NCI-H2107 treated with DMSO at 0.1 percent for 48 hours (cell line): Measurements from ENCODE around the gene NECTIN1.
A peak's percentile ranks its signal among the peaks of the same experiment; 100 is the strongest.

Source experiments
- DNase-seq: peaks from one replicate; lab custom pipeline; 2025; ENCODE audit not compliant: unreplicated experiment; lab: John Stamatoyannopoulos, UW

Gene NECTIN1, protein sequence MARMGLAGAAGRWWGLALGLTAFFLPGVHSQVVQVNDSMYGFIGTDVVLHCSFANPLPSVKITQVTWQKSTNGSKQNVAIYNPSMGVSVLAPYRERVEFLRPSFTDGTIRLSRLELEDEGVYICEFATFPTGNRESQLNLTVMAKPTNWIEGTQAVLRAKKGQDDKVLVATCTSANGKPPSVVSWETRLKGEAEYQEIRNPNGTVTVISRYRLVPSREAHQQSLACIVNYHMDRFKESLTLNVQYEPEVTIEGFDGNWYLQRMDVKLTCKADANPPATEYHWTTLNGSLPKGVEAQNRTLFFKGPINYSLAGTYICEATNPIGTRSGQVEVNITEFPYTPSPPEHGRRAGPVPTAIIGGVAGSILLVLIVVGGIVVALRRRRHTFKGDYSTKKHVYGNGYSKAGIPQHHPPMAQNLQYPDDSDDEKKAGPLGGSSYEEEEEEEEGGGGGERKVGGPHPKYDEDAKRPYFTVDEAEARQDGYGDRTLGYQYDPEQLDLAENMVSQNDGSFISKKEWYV

DNA sequence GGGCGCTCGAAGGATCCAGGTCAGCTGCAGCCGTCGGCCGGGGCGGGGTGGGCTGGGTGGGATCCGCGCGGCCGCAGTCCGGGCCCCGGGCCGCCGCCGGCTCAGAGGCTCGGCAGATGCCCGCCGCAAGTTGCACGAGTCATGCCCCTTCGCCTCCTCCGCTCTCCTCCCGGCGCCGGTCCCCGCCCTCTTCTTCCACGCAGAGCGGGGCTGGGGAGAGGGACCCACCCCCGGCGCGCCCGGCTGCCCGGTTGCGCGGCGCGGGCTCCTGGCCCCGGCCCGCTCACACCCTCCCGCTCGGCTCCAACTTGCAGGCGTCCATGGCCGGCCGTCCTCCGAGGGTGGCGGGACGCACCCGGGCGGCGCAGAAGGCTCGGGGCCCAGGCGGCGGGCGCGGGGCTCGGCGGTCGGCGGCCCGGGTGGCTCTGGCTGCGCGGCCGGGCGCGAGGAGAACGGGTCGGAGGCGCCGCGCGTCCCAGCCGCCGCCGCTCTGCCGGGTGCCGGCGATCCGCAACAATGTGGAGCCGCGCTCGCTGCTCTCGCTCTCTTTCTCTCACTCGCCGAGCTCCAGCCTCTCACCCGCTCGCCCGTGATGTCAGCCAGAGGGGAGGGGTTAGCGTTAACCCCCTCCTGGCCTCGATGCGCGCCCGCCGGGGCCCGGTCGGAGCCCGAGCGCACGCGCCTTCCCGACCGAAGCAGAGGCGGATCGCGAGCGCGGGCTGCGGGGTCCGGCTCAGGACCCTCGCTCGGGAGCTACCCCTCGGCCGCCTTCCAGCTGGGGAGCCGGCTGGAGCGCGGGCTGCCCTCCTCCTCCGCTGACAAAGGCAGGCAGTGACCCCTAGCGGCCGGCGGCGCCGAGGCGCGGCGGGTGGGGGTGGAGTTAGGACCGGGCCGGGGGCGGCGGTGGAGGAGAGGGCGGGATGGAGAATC is at the start of gene NECTIN1:
Gene NECTIN1 (minus strand): TSS at position 550 of the 930 bp plus-strand sequence. CDS start 647 bp downstream, outside the sequence.
- DNase-seq, result peak; percentile 61

DNA sequence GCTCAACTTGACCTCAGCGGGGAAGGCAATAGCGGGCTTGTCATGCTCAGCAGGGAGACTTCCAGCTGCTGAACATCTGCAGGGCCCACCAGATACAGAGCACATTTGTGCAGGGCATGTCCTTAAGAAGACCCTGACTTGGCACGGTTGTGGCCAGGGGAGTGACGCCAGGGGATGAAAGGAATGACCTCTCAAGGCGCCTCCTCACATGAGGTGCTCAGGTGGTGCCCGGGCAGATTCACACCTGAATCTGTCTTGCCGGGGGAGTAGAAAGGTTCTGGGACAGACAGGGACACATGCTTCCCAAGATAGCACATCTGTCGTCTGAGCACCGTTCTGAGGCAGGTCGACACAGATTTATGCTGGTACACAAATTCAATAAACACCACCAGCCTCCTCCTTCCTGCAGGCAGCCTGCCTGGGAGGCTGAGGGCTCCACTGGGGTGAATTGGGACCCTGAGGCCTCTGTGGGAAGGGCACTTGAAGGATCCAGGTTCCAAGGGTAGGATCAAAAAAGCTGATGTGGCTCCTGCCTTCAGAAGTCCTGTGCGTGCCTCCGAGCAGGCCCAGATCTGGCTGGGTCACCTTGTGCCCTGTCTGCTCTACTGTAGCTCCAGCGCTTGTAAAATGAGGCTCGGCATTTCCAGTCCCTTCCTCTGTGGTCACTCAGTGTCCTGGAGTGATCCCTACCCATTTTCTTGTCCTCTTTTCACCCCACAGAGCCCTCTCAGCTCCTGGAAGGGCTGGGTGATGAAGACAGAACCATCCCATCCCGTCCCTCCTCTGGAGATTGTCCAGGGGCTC is 49.6 kb upstream of the NECTIN1 start:
- no peak for DNase-seq

DNA sequence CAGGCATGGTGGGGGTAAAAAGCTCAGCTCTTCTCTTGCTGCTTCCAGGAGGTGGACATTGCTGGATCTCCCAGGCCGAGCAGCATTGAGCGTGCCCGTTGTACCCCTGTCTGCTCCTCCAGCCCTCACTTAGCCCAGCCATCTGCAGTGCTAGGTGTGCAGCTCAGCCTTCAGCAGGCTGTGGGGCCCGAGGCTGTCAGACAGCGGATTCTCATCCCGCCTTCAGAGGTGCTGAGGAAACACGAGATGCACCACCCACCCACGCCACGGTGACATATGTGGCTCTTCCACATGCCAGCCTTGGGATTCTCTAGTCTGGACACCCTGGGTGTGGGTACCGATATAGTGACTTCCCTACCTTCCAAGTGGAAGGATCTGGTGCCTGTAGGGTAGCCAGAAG is 48.9 kb upstream of the NECTIN1 start:
- DNase-seq, result no peak

DNA sequence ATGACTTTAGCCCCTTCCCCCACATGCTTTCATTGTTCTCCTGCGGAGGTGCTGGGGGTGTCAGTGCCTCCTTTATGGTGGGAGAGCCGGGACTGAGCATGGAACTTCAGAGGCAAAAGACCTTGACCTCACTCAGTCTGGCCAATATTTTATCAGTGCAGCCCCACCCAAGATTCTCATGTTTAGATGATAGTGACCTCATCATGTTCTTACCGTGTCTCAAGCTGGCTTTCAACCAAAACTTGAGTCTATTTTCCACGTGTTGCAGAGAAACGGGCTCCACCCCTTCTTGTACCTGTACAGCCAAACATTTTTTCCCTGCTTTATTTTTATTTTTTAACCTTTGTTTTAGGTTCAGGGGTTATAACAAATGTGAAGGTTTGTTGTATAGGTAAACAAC is 47.7 kb upstream of the NECTIN1 start:
- DNase-seq, result no peak

DNA sequence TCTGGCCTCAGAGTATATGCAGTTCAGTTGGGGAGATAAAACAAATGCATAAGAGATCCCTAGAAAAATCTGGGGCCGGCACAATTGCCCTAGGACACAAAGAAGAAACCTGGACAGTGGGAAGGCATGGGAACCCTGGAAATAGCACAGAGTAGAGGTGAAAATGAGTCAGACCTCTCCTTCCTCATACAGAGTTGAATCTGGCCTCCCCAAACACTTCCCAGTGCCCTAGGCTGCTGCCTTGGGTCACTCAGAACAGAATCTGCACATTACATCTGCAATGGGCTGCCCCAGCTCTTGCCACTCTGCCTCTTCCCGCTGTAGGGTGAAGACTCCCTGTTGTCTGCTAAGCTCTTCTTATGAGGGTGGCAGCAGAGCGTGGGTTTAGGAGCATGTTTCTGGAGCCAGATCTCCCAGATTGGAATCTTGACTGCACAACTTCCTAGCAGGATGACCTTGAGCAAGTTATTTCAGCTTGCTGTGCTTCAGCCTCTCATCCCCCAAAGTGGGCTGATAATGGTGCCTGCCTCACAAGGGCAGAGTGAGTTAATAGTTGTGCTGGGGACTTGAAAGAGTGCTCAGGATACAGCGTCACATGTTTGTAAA is 47.1 kb upstream of the NECTIN1 start:
- no peak for DNase-seq

DNA sequence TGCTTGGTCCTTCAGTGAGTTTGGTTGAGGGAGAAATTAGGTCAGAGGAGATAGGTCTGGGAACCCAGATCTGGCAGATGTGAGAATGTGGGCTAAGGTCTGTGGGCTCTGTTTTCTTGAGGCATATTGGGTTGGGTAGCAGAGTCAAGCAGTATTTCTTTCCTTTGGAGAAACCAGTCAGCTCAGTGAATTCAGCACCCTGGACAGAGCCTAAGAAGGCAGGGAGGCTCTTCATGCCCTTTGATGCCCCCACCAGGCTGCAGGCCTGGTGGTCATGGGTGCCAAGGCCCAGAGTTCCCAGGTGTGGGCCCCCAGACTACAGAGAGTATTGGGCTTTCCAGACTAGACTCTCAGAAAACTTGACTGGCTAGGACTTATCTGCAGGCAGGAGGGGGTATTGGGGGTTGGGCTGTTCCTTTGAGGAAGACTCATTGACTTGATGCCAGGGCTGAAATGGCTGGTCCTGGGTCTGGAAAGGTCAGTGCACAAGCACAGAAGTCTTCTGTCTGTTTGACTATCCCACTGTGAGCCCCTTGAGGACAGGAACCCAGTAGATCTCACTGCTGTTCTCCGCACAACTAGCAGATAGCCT is 45.3 kb upstream of the NECTIN1 start:
- no peak for DNase-seq

DNA sequence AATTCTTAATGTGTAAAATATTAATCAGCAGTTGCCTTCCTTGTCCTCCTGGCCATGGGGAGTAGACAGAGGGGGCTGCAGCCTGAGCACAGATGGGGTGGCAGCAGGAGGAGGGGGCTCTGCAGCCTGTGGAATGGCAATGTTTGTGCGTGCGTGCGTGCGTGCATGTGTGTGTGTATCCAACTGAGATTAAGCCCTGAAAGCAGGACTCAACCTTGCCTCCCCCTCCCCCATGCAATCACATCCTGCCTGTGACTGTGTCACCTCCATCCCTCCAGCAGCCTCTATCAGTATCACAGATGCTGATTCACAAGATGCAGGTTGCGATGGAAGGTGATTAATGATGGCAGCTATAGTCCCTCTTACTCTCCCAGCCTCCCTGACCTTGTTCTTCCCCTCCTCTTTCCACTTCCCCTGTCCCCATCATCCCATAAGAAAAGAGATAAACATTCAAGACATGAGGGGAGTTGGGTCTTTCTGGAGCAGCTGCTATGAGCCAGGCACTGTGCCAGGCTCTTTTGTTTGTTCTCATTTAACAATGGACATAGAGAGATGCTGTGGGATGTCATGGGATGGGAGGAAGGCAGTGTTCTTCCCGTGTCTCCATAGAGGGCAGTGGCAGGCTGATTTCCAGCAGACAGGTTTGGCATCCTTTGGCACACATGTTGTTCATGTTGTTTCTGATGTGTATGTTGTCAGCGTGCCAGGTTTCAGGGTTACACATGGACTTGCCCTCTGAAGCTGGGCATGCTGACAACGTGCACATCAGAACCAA is 43.8 kb upstream of the NECTIN1 start:
- no peak for DNase-seq

DNA sequence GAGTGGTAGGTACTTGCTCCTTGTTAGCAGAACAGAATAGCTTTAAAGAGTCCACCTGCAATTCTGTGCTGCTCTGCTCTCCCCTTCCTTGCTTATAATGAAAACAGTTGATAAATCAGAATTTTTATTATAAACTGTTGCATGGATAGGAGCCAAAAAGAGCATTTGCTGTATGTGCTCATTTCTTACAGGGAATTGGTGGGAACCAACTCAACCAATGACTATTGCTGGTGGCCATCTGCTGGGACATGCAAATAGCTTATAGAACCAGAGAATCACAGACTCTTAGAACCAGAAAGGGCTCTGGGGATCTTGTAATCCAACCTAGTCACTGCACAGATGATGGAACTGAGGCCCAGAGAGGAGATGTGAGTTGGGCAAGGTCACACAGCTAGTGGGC is 43.1 kb upstream of the NECTIN1 start:
- DNase-seq, result no peak

DNA sequence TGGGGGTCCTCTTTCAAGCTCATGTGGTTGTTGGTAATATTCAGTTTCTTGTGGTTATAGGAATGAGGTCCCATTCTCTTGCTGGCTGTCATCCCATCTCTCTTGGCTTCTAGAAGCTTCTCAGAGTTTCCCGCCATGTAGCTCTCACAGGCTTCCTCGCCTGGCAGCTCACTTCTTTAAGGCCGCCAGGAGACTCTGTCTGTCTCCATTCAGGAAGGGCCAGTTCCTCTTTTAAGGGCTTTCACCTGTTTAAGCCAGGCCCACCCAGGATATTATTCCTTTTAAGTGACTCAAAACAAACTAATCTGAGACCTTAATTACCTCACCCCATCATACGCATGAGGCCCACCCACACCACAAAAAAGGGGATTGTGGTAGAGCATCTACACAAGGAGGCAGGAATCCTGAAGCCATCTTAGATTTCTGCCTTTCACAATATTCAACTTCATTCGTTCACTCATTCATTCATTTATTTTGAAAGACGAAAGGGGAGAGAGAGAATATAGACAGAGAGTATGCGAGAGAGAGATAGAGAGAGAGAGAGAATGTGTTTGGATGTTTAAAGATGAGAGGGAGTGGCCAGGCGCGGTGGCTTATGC is 42.3 kb upstream of the NECTIN1 start:
- DNase-seq, result no peak

DNA sequence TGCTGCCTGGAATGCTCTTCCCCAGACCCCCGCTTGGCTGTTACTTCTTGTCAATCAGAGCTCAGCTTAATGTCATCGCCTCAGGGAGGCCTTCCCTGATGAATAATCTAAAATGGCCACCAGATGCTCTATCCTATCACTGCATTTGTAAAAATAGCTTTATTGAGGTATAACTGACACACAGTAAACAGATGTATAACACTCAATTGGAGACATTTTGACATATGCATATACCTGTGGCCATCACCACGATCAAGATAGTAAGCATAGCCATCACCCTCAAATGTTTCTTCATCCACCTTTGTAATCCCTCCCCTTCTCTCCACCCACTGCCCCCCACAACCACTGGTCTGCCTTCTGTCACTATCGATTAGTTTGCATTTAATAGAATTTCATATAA is 36.6 kb upstream of the NECTIN1 start:
- DNase-seq, result no peak

DNA sequence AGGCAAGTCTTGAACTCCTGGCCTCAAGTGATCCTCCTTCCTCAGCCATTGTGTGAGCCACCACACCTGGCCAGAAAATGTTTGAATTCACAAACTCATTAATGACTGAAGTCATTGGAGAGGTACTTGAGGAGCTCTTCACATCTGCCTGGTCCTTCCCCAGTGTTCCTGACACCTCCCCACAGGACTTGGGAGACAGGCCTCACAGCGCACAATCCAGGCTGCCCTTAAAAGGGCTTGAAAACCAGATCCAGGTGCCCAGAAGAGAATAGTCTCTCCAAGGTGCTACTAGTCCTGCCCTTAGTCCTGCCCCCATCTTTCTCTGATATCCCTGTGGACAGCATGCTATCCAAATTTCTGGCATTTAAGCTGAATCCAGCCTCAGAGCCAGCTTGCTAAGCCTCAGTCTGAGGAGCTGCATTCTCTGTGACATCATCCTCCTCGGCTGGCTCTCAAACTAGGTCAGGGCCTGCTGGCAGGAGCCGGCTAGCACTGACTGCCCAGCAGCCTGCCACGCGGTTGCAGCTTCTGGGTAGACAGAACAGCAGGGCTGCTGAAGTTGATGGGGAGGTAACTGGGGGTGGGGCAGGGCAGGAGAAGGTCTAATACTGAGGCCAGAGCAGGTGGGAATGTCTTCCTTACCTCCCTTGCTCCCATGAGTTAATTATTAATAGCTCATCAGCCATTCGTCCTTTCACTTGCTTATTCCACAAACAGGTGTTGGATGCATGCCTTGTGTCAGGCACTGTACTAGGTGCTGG is 35.3 kb upstream of the NECTIN1 start:
- DNase-seq, result peak; percentile 57

DNA sequence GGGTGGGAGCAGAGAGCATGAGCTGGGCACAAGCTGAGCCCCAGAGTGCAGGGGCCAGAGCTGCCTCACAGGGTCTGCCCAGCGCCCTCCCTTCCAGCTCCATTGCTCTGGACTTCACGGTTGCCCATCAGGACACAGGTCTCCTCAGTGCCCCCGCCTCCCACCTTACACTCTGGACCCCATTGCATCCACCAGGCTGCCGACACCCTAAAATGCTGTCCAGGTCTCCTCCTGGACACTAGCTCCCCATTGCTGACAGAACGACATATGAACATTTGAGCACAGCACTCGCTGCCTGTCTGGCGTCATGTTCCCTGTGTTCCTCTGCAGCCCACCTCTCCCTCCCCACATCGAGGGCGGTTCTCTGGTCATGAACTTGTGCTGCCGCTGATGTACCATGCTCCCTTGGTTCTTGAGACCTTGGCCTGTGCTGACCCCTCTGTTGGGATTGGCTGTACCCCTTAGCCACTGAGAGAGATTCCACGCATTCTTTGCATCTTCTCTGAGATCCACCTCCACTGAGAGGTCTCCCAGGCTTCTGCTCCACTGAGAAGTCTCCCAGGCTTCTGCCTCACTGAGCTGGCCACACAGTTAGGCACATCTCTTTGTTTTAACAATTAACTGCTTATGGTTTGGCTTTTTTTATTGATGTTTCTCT is 34.2 kb upstream of the NECTIN1 start:
- no peak for DNase-seq

DNA sequence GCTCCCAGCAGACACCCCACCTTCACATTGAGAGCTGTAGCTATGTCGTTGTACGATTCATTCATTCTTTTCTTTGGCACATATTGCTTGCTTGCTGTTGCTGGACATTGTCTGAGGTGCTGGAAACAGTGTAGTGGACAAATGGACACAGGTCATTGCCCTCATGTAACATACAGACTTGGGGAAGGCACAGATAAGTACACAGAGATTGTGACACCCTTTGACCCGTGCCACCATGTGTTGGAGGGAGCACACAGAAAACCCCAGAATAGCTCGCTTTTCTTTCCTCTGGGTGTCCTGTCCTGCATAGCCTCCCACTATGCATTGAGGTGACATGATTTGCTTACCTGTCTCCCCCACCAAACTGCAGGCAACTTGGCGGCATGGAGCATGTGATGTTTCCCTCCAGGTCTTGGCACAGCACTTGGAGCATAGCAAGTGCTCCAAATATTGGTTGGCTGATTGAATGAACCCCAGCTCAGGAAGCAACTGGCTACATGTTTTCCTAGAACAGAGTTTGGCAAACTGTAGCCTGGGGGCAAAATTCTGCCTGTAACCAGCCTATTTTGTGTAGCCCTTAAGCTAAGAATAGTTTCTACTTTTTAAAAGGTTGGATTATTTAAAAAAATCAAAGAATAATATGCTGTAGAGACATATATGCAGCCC is 30.9 kb upstream of the NECTIN1 start:
- no peak for DNase-seq

DNA sequence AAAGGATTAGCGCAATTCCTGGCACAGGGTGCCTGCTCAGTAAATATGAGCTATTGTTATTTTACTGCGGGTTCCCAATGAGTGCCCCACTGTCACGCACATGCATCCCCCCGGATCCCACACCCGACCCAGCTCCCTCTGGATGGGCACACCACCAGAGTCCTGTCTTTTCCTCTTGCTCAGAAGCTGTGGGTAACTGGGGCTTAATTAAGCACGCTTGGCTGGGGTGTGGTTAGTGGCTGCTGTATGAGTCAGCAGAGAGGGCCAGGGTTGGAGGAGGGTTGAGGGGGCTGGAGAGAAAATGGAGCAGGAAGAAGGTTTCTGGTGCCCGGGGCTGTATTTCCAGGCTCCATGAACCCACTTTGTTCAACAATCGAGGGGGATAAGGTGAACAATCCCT is 30.3 kb upstream of the NECTIN1 start:
- no peak for DNase-seq

DNA sequence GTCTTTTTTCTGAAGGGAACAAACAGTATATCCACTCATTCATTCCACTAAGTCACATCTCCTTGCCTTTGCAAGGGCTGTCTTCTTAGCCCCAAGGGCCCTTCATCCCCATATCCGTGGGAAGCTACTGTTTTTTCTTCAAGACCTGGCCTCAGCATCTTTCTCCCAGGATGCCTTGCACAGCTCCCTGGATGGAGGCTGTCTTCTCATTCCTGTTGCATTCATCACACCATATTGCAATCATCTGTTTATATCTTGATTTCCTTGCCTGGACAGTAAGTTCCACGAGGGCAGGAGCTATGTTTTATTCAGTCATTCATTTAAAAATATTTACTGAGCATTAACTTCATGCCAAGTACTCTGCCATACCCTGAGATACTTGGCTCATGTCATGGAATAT is 29.3 kb upstream of the NECTIN1 start:
- DNase-seq, result no peak

DNA sequence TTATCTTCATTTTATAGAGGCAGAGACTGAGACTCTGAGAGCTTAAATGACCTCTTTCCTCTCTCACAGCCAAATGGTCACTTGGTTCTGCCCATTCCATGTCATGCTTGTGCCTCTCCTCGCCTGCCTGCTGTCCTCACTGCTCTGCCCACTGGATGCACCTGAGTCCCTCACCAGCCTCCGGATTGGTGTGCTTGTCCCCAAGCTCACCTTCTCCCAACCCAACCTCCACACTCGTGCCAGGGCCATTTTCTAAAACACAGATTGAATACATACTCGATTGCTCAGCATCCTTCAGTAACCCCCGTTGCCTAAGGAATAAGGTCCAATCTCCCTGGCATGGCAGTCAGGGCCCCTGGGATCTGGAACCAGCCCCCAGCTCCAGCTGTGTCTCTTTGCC is 28.4 kb upstream of the NECTIN1 start:
- DNase-seq, result no peak

DNA sequence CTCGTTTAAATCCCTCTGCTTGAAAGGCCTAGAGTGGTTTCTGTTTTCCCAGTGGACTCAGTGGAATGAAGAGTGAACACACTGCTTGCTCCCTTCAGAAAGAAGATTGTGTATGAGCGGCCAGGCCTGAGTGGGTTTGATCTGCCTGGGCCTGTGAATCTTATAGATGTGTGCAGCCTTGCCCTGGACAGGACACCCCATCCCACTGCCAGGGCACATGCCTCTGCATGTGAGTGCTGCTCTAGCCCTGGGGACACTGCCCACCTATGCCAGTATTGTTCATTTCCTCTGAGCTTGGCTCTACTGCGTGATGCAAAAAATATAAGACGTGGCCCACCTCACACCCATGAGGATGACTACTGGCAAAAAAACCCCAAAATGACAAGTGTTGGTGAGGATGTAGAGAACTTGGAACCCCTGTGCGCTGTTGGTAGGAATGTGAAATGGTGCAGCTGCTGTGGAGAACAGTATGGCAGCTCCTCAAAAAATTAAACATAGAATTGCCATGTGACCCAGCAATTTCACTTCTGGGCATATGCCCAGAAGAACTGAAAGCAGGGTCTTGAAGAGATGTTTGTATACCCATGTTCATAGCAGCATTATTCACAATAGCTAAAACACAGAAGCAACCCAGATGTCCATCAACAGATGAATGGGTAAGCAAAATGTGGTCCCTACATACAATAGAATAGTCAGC is 27.3 kb upstream of the NECTIN1 start:
- no peak for DNase-seq
